Endodermal cell (in vitro differentiated cells): ENCODE results near the gene GATA3. TPM values are rescaled to one million over a fixed set of nuclear protein-coding genes. Genes with fewer than 3 reads are reported as not detected.
A peak's percentile ranks its signal among the peaks of the same experiment; 100 is the strongest.

Source experiments
- DNase-seq: peaks from one replicate; pipeline ENCODE4 v3.0.0-alpha.2; 2017
- H3K27ac ChIP-seq: 2 replicates; pipeline ENCODE4 v1.5.1; 2013; ENCODE audit warnings: mild to moderate bottlenecking, low read depth, low read length, moderate library complexity
- H3K27me3 ChIP-seq: 2 replicates; pipeline ENCODE4 v1.6.1; 2013; ENCODE audit warnings: mild to moderate bottlenecking, low read length, moderate library complexity; ENCODE audit not compliant: insufficient read depth, control insufficient read depth, poor library complexity, severe bottlenecking
- H3K36me3 ChIP-seq: 2 replicates; pipeline ENCODE4 v1.7.0; 2013; ENCODE audit warnings: mild to moderate bottlenecking, low read length, moderate library complexity; ENCODE audit not compliant: control insufficient read depth, insufficient read depth
- H3K4me1 ChIP-seq: one replicate; pipeline ENCODE4 v1.7.0; 2013; ENCODE audit warnings: low read length; ENCODE audit not compliant: control insufficient read depth, insufficient read depth
- H3K4me3 ChIP-seq: 2 replicates; pipeline ENCODE4 v1.5.1; 2013; ENCODE audit warnings: mild to moderate bottlenecking, low read length, moderate library complexity
- H3K9ac ChIP-seq: 2 replicates; pipeline ENCODE4 v1.6.1; 2013; ENCODE audit warnings: mild to moderate bottlenecking, low read length, moderate library complexity; ENCODE audit not compliant: poor library complexity, severe bottlenecking; ENCODE audit errors: extremely low read depth
- H3K9me3 ChIP-seq: 2 replicates; pipeline ENCODE4 v1.6.1; 2013; ENCODE audit warnings: mild to moderate bottlenecking, low read length, moderate library complexity; ENCODE audit not compliant: control insufficient read depth
- H3K27ac Mint-ChIP-seq: 2 replicates; pipeline ENCODE4 v1.8.0; 2020; ENCODE audit warnings: mixed read lengths
- H3K27me3 Mint-ChIP-seq: 2 replicates; pipeline ENCODE4 v1.8.0; 2021; ENCODE audit warnings: mild to moderate bottlenecking, mixed read lengths; ENCODE audit not compliant: insufficient read depth
- H3K36me3 Mint-ChIP-seq: 2 replicates; pipeline ENCODE4 v1.8.0; 2020; ENCODE audit warnings: low read depth, mixed read lengths
- H3K4me1 Mint-ChIP-seq: 2 replicates; pipeline ENCODE4 v1.8.0; 2020; ENCODE audit warnings: mixed read lengths
- H3K4me3 Mint-ChIP-seq: 2 replicates; pipeline ENCODE4 v1.8.0; 2020; ENCODE audit warnings: mild to moderate bottlenecking, moderate library complexity, mixed read lengths
- H3K9me3 Mint-ChIP-seq: 2 replicates; pipeline ENCODE4 v1.8.0; 2020; ENCODE audit warnings: mild to moderate bottlenecking, mixed read lengths
- WGBS, 2 experiments: methylation state at CpG; one replicate each; pipeline versions ENCODE4 v1.1.5 to v1.1.7; 2013; ENCODE audit warnings: missing lambda C conversion rate in 2 of 2, mixed read lengths in 1 of 2; ENCODE audit not compliant: insufficient coverage in 1 of 2, insufficient read length in 1 of 2; 5-methylcytosine and 5-hydroxymethylcytosine counted together
- total RNA-seq, 2 donors: library from RNA; stranded (reverse); fragmentation: NEBNext Ultra II Directional in 1 of 2; extraction: Animal tissue kit (Norgen Biotek cat#: 25700) in 1 of 2; gene quantifications; 2 replicates in 1 of 2; 3 replicates in 1 of 2; pipeline ENCODE4 v1.2.1, GENCODE V29; 2021
- TF ChIP-seq, protein P1 (sequence below): fragments of 200-600 bp; sonication (generic); conservative IDR thresholded peaks from 2 replicates; pipeline ENCODE4 v1.5.0; 2021; ENCODE audit warnings: antibody characterized with exemption, mild to moderate bottlenecking

Gene GATA3
- total RNA-seq, 2 donors from 2014 or later, result 51.3 to 103 TPM

DNA sequence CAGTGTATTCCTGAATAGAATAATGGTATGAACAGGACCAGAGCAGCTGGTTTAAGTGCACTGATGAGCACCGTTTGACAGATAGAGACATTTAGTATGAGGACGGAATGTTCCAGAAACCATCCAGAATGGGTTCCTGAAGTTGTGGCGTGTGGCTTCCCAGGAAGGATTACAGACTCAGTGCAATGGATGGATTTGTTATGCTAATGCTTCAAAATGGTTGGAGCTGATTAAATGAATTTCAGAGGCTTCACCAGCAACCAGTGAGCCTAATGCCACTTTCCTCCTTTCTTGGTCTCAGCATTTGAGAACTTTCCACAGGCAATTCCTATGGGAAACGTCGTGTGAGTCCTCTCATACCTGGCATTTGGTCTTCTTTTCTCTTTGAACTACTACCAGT is 9.9 kb downstream of the GATA3 start:
- Mint-ChIP-seq H3K4me3 (peak overlapping the region; percentile 42), H3K9me3 (no peaks in the 10 kb centered on the region), H3K27me3 (peaks cover 89% of the 10 kb centered on the region), H3K36me3 (peaks cover 93% of the 10 kb centered on the region), H3K27ac (no peak overlapping the region), H3K4me1 (peaks cover 61% of the 10 kb centered on the region)
- H3K36me3 ChIP-seq, result peaks cover 81% of the 10 kb centered on the region
- H3K27me3 ChIP-seq, result peaks cover 9% of the 10 kb centered on the region
- no peak overlapping the region for H3K27ac ChIP-seq
- TF ChIP-seq, protein P1, sequence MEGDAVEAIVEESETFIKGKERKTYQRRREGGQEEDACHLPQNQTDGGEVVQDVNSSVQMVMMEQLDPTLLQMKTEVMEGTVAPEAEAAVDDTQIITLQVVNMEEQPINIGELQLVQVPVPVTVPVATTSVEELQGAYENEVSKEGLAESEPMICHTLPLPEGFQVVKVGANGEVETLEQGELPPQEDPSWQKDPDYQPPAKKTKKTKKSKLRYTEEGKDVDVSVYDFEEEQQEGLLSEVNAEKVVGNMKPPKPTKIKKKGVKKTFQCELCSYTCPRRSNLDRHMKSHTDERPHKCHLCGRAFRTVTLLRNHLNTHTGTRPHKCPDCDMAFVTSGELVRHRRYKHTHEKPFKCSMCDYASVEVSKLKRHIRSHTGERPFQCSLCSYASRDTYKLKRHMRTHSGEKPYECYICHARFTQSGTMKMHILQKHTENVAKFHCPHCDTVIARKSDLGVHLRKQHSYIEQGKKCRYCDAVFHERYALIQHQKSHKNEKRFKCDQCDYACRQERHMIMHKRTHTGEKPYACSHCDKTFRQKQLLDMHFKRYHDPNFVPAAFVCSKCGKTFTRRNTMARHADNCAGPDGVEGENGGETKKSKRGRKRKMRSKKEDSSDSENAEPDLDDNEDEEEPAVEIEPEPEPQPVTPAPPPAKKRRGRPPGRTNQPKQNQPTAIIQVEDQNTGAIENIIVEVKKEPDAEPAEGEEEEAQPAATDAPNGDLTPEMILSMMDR, result no peak
- H3K9ac ChIP-seq, result no peak overlapping the region
- no peak for DNase-seq
- H3K4me3 ChIP-seq, result no peak overlapping the region
- 29 to 37% methylated on average over 5 of the region's 5 CpGs for WGBS, 2 experiments
- H3K9me3 ChIP-seq, result peaks cover 8% of the 10 kb centered on the region
- peaks cover 30% of the 10 kb centered on the region for H3K4me1 ChIP-seq

DNA sequence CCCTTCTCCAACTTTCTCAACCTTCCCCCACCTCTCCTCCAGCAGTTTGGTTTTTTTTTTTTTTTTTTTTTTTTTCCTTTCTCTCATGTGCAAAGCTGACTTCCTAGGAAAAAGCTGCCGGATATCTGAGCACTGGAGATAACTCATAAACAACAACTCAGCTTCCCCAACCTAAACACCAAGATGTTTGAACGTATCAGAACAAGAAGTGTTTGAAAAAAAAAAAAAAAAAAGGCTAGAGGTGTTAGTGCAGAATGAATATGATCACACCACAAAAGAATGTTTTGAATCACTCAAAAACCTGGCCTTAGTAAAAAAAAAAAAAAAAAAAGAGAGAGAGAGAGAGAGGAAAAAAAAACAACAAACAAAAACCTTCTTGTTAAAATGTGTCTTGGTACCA is 11.2 kb downstream of the GATA3 start:
- no peaks in the 10 kb centered on the region for H3K27me3 ChIP-seq
- WGBS, 2 experiments, result 83% methylated on average over 1 of the region's 2 CpGs; no CpG with 5 or more reads in 1 of the 2 experiments
- peak overlapping the region; percentile 13 for H3K27ac Mint-ChIP-seq

DNA sequence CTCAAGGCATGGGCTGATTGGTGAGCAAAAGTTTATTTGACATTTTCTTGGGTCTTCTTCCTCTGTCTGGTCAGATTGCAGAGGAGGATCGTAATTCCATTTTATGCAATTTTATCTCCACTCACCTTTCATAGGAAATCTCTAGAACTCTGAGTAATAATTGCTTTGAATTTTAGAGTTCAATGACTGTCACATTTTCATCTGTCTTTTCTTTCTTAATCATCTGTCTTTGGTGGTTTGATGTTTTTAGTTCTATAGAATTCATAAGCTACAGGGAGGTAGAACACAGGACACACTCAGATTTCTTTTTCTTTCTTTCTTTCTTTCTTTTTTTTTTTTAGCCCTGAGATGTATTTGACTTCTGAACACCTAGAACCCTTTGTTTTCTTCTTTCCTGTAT is 11.6 kb downstream of the GATA3 start:
- Histone ChIP-seq H3K36me3 (peaks cover 84% of the 10 kb centered on the region), H3K9me3 (peaks cover 8% of the 10 kb centered on the region), H3K27ac (no peak overlapping the region), H3K4me3 (no peak overlapping the region), H3K9ac (no peak overlapping the region), H3K4me1 (peaks cover 32% of the 10 kb centered on the region), H3K27me3 (no peaks in the 10 kb centered on the region)
- Mint-ChIP-seq H3K9me3 (no peaks in the 10 kb centered on the region), H3K36me3 (peaks cover 87% of the 10 kb centered on the region), H3K4me1 (peaks cover 57% of the 10 kb centered on the region), H3K27ac (peak overlapping the region; percentile 13), H3K27me3 (peaks cover 76% of the 10 kb centered on the region), H3K4me3 (no peak overlapping the region)
- TF ChIP-seq, protein P1, result no peak
- no peak for DNase-seq
- 92% methylated on average over 1 of the region's 1 CpG; no CpG with 5 or more reads in 1 of the 2 experiments for WGBS, 2 experiments

More for the DNA sequence above, 11.2 kb downstream of the GATA3 start:
- Histone ChIP-seq H3K4me1 (peaks cover 31% of the 10 kb centered on the region), H3K27ac (no peak overlapping the region), H3K9me3 (peaks cover 8% of the 10 kb centered on the region), H3K4me3 (no peak overlapping the region), H3K36me3 (peaks cover 82% of the 10 kb centered on the region), H3K9ac (no peak overlapping the region)
- DNase-seq, result no peak
- Mint-ChIP-seq H3K4me1 (peaks cover 57% of the 10 kb centered on the region), H3K4me3 (no peak overlapping the region), H3K27me3 (peaks cover 81% of the 10 kb centered on the region), H3K36me3 (peaks cover 91% of the 10 kb centered on the region), H3K9me3 (no peaks in the 10 kb centered on the region)
- TF ChIP-seq, protein P1, result no peak
